GM12878 (cell line): Measurements from ENCODE around the gene COL6A1. TPM values are rescaled to one million over a fixed set of nuclear protein-coding genes. Genes with fewer than 3 reads are reported as not detected.

ENCODE experiments used
- ATAC-seq: fragments of 200-7000 bp; cut with Tn5 transposase; 3 replicates; pipeline ENCODE4 v1.9.1; 2020; ENCODE audit warnings: mild to moderate bottlenecking, moderate library complexity
- BruUV-seq: library from RNA; stranded (reverse); fragments of 400-500 nt; replicated peaks from 2 replicates; lab custom pipeline; 2021; lab: Mats Ljungman, UMichigan
- CTCF ChIA-PET: fragments of 300-600 bp; sonication (Branson Sonifier 250); formaldehyde crosslinking; extraction: SDS; loops from one replicate; lab custom pipeline; 2021; ENCODE audit warnings: inconsistent platforms; lab: Yijun Ruan, JAX
- POLR2A ChIA-PET: fragments of 350-600 bp; formaldehyde crosslinking; extraction: SDS; loops from one replicate; lab custom pipeline; 2021; ENCODE audit warnings: inconsistent platforms; lab: Charles Lee
- RAD21 ChIA-PET: fragments of 300-600 bp; sonication (Branson Sonifier 250); formaldehyde crosslinking; loops from one replicate; lab custom pipeline; 2023; ENCODE audit warnings: antibody characterized with exemption; ENCODE audit not compliant: unreplicated experiment; lab: Charles Lee
- SMC1A ChIA-PET: fragments of 300-600 bp; sonication (Branson Sonifier 250); formaldehyde crosslinking; loops from one replicate; lab custom pipeline; 2023; ENCODE audit not compliant: unreplicated experiment, uncharacterized antibody; lab: Charles Lee
- DNase-seq: peaks from one replicate; pipeline ENCODE4 v3.0.0-alpha.2; 2011; ENCODE audit warnings: low read depth, low spot score
- FAIRE-seq: peaks from 3 replicates; lab custom pipeline; 2011; peaks lifted over from hg19 to GRCh38; lab: Jason Lieb, UNC
- H2AFZ ChIP-seq: 2 replicates; pipeline ENCODE4 v1.6.0; 2011; ENCODE audit warnings: low read depth, low read length, control low read depth; ENCODE audit not compliant: control insufficient read depth
- H3K27ac ChIP-seq: 2 replicates; pipeline ENCODE4 v1.5.1; 2011; ENCODE audit warnings: control low read depth; ENCODE audit not compliant: control insufficient read depth, insufficient read depth
- H3K27me3 ChIP-seq, 2 experiments: replicated peaks in 1 of 2; 2 replicates each; pipeline versions ENCODE4 v1.6.0 to v1.6.1; 2011; ENCODE audit warnings: low read length in 1 of 2; ENCODE audit not compliant: control insufficient read depth in 2 of 2, insufficient read depth in 2 of 2
- H3K36me3 ChIP-seq, 2 experiments: 2 replicates each; pipeline ENCODE4 v1.5.1; 2011; ENCODE audit warnings: low read length in 1 of 2; ENCODE audit not compliant: control insufficient read depth in 2 of 2, insufficient read depth in 2 of 2
- H3K4me1 ChIP-seq: 2 replicates; pipeline ENCODE4 v1.6.1; 2011; ENCODE audit warnings: mild to moderate bottlenecking, low read length, moderate library complexity, mixed read lengths; ENCODE audit not compliant: control insufficient read depth, insufficient read depth
- H3K4me2 ChIP-seq: 2 replicates; pipeline ENCODE4 v1.6.0; 2011; ENCODE audit warnings: control low read depth; ENCODE audit not compliant: control insufficient read depth, insufficient read depth
- H3K4me3 ChIP-seq: fragments of 200-600 bp; sonication (generic); 2 replicates; pipeline ENCODE4 v1.5.1; 2016
- H3K79me2 ChIP-seq: 2 replicates; pipeline ENCODE4 v1.6.0; 2011; ENCODE audit warnings: low read length; ENCODE audit not compliant: control insufficient read depth, insufficient read depth
- H3K9ac ChIP-seq: 2 replicates; pipeline ENCODE4 v1.8.0; 2011; ENCODE audit warnings: low read length, control low read depth, mixed read lengths; ENCODE audit not compliant: control insufficient read depth, insufficient read depth
- H3K9me3 ChIP-seq: replicated peaks from 3 replicates; pipeline ENCODE4 v1.5.1; 2011; ENCODE audit warnings: mild to moderate bottlenecking, low read length; ENCODE audit not compliant: control insufficient read depth, insufficient read depth
- H4K20me1 ChIP-seq: 2 replicates; pipeline ENCODE4 v1.6.0; 2011; ENCODE audit not compliant: control insufficient read depth, insufficient read depth
- CBX3 ChIP-seq: fragments of 200-600 bp; sonication (generic); IDR thresholded peaks from 2 replicates; pipeline ENCODE4 v1.6.1; 2016; ENCODE audit warnings: low read depth, borderline replicate concordance
- NFIC ChIP-seq: IDR thresholded peaks from 2 replicates; pipeline ENCODE4 v1.6.1; 2012; ENCODE audit warnings: low read depth, mild to moderate bottlenecking, inconsistent platforms, low read length, moderate library complexity
- POLR2AphosphoS2 ChIP-seq: IDR thresholded peaks from 2 replicates; pipeline ENCODE4 v1.6.1; 2011; ENCODE audit warnings: low read depth, mild to moderate bottlenecking, low read length, improper control_type of control experiment, moderate library complexity
- PRDM15 ChIP-seq: fragments of 450-650 bp; formaldehyde crosslinking; IDR thresholded peaks from 2 replicates; pipeline ENCODE4 v1.4.0; 2020; ENCODE audit warnings: mild to moderate bottlenecking, moderate library complexity
- RELB ChIP-seq: fragments of 450-650 bp; IDR thresholded peaks from 2 replicates; pipeline ENCODE4 v1.6.1; 2017; ENCODE audit warnings: low read depth, mild to moderate bottlenecking, moderate library complexity
- ZNF207 ChIP-seq: fragments of 450-650 bp; IDR thresholded peaks from 2 replicates; pipeline ENCODE4 v1.6.1; 2014; ENCODE audit warnings: antibody characterized with exemption, mild to moderate bottlenecking, borderline replicate concordance
- WGBS: methylation state at CpG from one replicate; pipeline ENCODE4 v1.1.6; 2016; ENCODE audit warnings: low lambda C conversion rate; ENCODE audit not compliant: insufficient replicate concordance, insufficient coverage; ENCODE audit errors: missing lambda C conversion rate; 5-methylcytosine and 5-hydroxymethylcytosine counted together
- in situ Hi-C: fragments of 300-500 bp; cut with MboI; formaldehyde crosslinking; loops from 9 replicates; pipeline ENCODE4 v1.14.3; 2018; ENCODE audit warnings: mixed read lengths
- intact Hi-C: fragments of 100-400 bp; cut with micrococcal nuclease; formaldehyde crosslinking; loops from one replicate; pipeline ENCODE4 v1.14.2; 2022; ENCODE audit not compliant: unreplicated experiment
- polyA plus RNA-seq, 11 experiments: library from polyadenylated mRNA; depleted of rRNA in 4 of 11; unstranded in 6 of 11; stranded (reverse) in 5 of 11; fragments of >200 nt; fragmentation: Nextera tagmentation in 4 of 11; fragmentation: Illumina TruSeq in 1 of 11; extraction: Ambion mirVana in 4 of 11; extraction: Trizol in 1 of 11; gene quantifications; 1 replicate in 1 of 11; 2 replicates in 10 of 11; pipeline versions ENCODE4 v1.2.1 to v1.2.3, GENCODE V29; 2011 to 2016; ENCODE audit warnings: inconsistent platforms in 2 of 11, missing spikeins in 2 of 11, low read depth in 1 of 11
- total RNA-seq, 4 experiments: library from RNA; depleted of rRNA in 3 of 4; stranded (reverse); fragments of >200 nt in 3 of 4; fragmentation: Illumina TruSeq in 1 of 4; extraction: Trizol in 1 of 4; gene quantifications; 2 replicates each; pipeline versions ENCODE4 v1.2.1 to v1.2.3, GENCODE V29; 2013 to 2021
- TF ChIP-seq, protein P1 (sequence below): fragments of 450-650 bp; formaldehyde crosslinking; IDR thresholded peaks from 2 replicates; pipeline ENCODE4 v1.5.0; 2022; ENCODE audit warnings: mild to moderate bottlenecking, missing genetic modification characterization
- TF ChIP-seq, protein P2 (sequence below): IDR thresholded peaks from 2 replicates; pipeline ENCODE4 v1.6.1; 2011; ENCODE audit warnings: low read depth, mild to moderate bottlenecking, low read length, moderate library complexity, borderline replicate concordance; ENCODE audit errors: extremely low read depth

COL6A1 gene
- total and polyA plus RNA-seq, 10 of the 15 experiments (the other 5 are each of a cell fraction or from before 2014, with no cell fraction given): 0.12 to 1.3 (median 0.20) TPM; not detected in 7

- no TSS peak for BruUV-seq
- FAIRE-seq: no peak
- Histone ChIP-seq H3K9me3 (no peaks in the 10 kb centered on the region), H3K79me2 (no peaks in the 10 kb centered on the region), H2AFZ (no peak overlapping the region), H3K9ac (no peak overlapping the region), H3K4me2 (no peak overlapping the region), H3K36me3 (no peaks in the 10 kb centered on the region), H3K4me1 (no peaks in the 10 kb centered on the region), H3K27ac (no peak overlapping the region), H3K4me3 (no peak overlapping the region), H3K27me3 (no peaks in the 10 kb centered on the region), H4K20me1 (no peaks in the 10 kb centered on the region)
- in situ Hi-C loops: no loop called here
- ATAC-seq: no peak
- ChIA-PET CTCF (no interaction called here), RAD21 (no interaction called here), SMC1A (no interaction called here), POLR2A (no interaction called here)
- no peak for DNase-seq
- intact Hi-C loops: no loop called here
- 23% methylated on average over 20 of the region's 21 CpGs for WGBS
- TF ChIP-seq PRDM15: no peak
- TF ChIP-seq, protein P1, sequence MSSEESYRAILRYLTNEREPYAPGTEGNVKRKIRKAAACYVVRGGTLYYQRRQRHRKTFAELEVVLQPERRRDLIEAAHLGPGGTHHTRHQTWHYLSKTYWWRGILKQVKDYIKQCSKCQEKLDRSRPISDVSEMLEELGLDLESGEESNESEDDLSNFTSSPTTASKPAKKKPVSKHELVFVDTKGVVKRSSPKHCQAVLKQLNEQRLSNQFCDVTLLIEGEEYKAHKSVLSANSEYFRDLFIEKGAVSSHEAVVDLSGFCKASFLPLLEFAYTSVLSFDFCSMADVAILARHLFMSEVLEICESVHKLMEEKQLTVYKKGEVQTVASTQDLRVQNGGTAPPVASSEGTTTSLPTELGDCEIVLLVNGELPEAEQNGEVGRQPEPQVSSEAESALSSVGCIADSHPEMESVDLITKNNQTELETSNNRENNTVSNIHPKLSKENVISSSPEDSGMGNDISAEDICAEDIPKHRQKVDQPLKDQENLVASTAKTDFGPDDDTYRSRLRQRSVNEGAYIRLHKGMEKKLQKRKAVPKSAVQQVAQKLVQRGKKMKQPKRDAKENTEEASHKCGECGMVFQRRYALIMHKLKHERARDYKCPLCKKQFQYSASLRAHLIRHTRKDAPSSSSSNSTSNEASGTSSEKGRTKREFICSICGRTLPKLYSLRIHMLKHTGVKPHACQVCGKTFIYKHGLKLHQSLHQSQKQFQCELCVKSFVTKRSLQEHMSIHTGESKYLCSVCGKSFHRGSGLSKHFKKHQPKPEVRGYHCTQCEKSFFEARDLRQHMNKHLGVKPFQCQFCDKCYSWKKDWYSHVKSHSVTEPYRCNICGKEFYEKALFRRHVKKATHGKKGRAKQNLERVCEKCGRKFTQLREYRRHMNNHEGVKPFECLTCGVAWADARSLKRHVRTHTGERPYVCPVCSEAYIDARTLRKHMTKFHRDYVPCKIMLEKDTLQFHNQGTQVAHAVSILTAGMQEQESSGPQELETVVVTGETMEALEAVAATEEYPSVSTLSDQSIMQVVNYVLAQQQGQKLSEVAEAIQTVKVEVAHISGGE: no peak
- no peak for TF ChIP-seq CBX3
- no peak for TF ChIP-seq ZNF207
- TF ChIP-seq NFIC: no peak
- TF ChIP-seq, protein P2, sequence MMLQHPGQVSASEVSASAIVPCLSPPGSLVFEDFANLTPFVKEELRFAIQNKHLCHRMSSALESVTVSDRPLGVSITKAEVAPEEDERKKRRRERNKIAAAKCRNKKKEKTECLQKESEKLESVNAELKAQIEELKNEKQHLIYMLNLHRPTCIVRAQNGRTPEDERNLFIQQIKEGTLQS: no peak
- no peak for TF ChIP-seq RELB
- no peak for TF ChIP-seq POLR2AphosphoS2
These were observed 30.6 kb upstream of the COL6A1 start for GRCh38 chr21:45950740-45951515.
